ENCODE measurements around the gene RNF220.

The RNF220 gene

DNA sequence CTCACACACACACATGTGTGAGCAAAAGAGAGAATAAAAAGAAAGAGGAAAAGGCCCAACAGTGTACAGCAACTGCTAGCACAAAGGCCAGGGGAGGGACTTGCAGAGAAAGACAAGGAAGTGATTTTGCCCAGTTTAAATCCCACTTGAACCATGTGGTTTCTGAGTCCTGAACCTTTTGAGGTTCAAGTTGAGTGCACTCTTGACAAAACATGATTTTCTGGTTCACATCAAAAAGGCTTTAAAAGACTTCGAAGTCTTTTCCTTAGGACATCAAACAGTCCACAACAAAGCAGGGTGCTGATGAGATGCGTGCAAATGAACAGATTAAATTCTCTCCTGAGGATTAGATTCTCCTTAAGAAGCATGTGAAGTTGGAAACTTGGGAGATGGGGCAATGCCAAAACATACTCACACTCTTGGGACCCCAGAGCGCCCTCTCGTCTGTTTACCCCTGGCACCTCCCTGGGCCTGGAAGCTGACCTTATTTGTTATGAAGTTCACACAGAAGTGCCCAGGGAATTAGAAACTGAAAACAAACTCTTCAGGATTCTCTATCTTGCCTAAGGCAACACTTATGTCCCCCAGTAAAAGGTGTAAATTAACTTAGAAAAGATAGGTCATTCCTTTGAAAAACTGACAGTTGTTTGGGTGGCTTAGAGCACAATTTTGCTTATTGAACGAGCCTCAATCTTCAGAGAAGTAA, 31.5 kb downstream of the RNF220 start:
- no peak for DNase-seq (ENCODE audit: low spot score)

DNA sequence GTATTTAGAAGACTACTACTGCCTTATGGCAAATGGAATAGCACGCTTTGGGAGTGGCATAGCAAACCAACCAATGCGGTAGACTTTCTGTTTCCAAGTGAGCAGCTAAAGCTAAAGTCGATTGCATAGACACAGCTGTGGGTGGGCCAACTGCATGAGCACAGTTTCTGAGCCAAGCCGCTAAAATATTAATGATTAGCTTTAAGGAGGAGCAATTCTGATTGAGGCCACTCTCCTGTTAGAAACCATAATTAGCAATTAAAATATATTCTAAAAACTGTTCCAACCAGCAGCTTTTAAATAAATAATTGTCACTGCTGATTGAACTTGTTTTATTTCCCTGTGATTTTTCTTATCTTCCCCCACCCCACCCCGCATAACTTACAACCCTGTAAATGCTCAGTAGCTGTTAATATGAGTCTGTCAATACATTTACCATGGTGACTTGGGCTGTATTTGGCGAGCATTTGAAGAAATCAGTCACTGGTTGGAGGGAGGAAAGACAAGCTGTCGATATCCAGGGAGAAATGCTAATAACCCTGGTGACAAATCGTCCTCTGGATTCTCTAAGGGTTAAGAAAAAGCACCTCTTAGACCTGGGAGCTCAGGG, 32.2 kb downstream of the RNF220 start:
- DNase-seq (ENCODE audit: low spot score): no peak

DNA sequence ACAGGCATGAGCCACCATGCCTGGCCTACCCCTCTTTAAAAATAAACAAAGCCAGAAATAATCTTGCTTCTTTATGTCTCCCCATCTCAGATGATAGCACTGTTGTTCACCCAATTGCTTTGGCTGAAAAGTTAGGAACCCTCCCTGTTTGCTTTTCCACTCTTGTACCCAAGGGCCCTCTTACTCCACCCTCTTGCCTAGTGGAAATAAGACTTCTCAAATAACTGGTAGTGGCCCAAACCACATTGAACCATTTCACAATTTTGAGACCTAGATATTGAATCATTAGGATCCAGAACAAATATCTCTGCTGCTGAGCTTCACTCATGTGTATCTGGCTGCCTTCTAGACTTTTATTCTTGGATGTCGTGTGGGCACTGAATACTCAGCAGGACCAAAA, 37.7 kb downstream of the RNF220 start:
- DNase-seq (ENCODE audit: low spot score): no peak

DNA sequence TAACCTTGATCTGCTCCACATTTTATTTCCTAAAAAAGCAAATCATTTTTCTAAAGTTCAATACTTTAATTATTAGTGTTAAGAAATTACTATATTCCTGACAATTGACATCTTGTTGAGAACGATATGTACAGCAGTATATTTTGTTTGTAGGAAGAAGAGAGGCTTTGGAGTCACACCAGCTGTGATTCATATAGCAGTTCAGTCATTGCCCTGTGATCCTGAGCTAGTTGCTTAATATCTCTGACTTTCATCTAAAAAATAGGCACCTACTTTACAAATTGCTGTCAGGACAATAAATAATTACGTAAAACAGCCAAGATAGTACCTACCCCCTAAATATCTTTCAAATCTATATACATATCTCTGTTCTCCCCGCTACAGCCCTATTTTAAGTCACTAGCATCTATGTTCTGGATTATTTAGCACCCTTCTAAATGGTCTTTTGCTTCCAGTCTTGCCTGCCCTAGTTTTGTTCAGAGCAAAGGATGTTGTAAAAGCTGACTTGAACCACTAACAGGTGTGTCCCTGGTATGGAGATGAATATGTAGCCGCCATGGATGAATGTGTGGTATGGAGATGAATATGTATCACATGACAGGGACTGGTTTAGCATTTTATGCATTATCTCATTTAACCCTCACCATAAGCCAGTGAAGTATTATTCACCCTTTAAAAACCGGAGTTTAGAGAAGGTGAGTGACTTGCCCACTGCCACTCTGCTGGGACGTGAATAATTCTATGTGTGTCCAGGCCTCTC, 42.2 kb downstream of the RNF220 start:
- no peak for DNase-seq (ENCODE audit: low spot score)

DNA sequence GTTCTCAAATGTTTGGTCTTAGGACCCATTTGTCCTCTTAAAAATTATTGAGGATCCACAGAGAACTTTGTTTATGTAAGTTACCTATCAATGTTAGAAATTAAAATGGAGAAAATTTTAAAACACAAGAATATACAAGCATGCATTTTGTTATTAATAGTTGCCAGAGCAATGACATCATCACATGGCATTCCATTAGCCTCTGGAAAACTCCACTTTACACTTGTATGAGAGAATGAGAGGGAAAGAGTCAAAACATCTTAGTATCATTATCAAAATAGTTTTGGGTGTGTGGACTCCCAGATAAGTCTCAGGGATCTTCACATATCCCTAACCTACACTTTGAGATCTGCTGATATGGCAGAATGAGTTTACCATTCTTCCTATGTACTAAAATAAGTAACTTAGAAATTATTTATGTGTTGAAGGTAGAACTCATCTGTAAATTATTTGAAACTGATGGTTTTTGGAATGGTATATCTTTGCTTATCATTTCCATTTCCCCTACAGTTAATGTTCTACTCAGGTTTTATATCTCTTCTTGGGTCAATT, 48.8 kb downstream of the RNF220 start:
- DNase-seq (ENCODE audit: low spot score): no peak

DNA sequence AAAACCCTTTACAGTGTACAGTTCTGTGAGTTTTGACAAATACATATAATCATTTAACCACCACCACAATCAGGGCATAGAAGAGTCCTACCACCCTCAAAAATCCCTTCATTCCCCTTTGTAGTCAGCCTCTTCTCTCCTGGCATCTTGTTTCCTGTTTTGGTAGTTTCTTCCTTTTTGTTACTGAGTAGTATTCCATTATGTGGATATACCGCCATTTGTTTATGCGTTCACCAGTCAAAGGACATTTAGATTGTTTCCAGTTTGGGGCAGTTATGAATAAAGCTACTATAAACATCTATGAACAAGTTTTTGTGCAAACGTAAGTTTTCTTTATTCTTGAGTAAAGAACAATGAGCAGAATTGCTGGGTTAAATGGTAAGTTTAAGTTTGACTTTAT, 49.6 kb downstream of the RNF220 start:
- DNase-seq (ENCODE audit: low spot score): no peak

DNA sequence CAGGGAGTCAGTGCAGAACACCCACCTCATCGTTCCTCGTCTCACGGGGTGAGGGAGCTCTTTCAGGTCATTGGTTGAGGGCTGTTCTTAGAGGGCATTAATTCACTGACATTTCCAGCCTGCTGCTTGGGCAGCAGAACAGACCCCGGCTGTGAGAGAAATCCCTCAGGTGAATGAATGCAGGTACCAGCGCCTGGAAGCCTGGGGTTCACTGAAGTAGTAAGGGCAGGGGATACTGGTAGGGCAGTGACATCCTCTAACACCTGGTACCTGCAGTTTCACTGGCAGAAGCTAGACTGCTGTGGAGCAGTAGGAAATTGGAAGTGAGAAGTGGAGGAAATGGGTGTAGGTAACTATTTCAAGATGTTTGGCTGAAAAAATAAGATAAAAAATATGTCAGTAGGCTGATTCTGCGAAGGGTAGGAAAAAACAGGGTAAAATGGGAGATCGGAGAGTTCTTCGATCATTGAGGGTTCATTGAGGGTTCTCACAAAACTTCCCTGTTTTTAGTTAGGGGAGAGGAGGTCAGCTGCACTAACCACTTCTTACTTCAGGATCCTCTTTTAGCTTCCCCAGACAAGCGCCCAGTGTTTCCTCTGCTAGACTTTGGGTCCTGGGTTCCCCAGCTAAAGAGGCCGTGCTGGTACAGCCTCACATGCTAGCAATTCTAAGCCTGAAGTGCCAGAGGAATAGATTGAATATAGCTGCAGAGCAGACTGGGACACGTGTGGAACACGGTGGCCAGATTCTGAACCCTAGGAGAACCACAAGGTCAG, 55.2 kb downstream of the RNF220 start:
- no peak for DNase-seq (ENCODE audit: low spot score)

DNA sequence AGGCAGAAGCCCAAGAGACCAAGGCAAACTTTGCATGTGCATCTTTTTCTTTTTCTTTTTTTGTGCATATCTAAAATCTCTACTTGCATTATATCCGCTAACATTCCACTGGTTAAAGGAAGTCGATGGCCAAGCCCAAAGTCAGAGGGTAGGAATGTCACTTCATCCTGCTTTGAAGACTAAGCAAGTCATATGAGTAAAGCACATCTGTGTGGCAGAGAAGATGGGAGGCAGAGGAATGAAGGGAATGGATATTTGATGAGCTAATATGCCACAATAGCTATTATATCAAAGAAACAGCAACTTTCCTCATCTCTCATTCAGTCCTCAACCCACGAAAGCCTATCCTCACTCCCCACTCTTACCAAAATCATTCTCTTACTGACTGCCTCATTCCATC, 59.3 kb downstream of the RNF220 start:
- no peak for DNase-seq (ENCODE audit: low spot score)

DNA sequence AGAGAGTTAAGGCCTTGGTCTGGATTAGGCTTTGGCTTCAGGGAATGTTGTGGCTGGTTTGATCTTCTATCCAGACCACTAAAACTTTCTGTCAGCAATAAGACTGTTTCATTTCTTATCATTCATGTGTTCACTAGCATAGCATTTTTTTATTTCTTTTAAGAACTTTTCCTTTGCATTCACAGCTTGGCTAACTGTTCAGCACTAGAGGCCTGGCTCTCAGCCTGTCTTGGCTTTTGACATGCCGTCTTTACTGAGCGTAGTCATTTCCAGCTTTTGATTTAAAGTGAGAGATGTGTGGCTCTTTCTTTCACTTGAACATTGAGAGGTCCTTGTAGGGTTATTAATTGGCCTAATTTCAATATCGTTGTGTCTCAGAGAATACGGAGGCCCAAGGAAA, 62.5 kb downstream of the RNF220 start:
- no peak for DNase-seq (ENCODE audit: low spot score)

DNA sequence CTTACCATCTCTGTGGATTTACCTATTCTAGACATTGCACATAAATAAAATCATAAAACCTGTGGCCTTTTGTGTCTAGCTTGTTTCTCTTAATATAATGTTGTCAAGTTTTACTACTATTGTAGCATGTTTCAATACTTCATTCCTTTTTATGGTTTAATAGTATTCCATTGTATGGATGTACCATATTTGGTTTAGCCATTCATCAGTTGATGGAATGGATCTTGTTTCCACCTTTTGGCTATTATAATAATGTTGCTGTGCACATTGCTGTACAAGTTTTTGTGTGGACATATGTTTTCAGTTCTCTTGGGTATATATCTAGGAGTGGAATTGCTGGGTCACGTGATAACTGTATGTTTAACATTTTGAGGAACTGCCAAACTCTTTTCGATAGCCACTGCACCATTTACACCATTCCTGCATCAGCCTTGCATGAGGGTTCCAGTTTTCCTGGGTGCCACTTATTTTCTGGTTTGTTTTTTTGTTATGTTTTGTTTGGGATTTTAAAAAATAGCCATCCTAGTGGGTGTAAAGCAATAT, 66.9 kb downstream of the RNF220 start:
- no peak for DNase-seq (ENCODE audit: low spot score)

DNA sequence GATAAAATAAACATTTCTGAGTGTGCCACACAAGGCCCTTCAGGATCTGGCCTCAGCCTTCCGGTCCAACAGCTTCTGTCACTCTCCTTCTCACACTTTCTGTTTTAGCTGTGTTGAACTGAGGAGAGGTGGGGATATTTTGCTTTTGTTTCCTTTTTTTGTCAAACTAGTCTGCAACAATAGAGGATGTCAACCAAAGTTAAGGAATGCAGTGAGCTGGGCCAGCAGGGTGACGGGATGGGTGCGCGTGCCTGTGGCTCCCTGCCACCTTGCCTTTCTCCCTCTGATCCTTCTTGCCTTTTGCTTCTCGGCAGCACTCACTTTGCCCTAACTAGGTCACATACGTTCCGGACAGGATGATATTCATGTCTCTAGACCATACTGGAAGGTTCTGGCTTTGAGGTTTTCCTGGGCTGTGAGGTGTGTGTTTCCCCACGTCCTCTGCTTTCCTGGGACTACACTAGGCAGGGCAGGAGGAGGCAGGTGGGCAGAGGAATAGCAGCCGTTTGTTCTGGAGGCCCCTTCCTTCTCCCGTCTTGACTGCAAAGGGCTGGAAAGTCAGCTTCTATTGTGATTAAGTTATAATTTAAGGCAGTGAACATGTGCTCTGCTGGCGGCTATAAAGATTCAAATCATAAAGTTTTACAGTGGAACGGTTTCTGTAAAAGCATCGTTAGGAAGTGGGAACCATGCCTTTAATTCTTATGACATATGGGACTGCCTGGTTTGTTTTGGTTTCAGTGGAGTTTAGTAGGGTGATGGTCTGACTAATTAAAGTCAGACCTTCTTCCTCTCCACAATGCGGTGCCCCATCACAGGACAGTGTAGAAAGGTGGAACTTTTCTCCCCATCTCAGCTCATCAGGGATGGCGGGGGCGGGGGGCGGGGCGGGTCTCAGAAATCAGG, 67.8 kb downstream of the RNF220 start:
- no peak for DNase-seq (ENCODE audit: low spot score)

DNA sequence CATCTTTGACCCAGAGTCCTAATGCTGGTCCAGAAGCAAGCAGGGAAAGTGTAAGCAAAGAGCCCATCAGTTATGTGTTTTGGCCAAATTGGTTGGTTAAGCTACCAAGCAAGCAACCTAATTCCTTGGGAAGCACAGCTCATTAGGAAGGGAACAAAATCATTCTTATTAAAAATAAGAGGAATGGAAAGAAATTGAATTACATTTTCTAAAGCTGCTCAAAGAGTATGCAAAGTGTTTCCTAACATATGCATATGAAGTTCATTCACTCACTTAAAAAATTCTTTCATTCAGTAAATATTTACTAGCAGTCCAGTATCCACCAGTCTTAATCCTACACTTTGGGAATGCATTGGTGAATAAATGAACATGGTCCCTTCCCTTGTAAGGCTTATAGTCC, 71.8 kb downstream of the RNF220 start:
- DNase-seq (ENCODE audit: low spot score): no peak

DNA sequence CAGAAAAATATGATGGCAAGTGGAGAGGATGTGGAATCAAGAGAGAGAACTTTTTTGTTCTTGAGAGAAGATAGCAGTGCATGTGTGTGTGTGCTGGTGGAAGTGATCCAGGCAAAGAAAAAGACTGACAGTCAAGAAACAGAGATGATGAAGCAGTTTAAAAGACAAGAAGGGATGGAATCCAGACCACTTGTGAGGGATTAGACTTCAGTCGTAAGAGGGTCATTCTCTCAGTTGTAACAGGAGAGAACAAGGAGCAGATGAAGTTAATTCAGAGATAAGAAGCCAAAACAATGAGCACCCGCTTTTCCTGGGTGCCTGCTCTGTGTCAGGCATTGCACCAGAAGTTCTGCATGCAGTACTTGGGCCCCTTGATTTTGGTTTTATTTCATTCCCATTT, 76.6 kb downstream of the RNF220 start:
- no peak for DNase-seq (ENCODE audit: low spot score)

DNA sequence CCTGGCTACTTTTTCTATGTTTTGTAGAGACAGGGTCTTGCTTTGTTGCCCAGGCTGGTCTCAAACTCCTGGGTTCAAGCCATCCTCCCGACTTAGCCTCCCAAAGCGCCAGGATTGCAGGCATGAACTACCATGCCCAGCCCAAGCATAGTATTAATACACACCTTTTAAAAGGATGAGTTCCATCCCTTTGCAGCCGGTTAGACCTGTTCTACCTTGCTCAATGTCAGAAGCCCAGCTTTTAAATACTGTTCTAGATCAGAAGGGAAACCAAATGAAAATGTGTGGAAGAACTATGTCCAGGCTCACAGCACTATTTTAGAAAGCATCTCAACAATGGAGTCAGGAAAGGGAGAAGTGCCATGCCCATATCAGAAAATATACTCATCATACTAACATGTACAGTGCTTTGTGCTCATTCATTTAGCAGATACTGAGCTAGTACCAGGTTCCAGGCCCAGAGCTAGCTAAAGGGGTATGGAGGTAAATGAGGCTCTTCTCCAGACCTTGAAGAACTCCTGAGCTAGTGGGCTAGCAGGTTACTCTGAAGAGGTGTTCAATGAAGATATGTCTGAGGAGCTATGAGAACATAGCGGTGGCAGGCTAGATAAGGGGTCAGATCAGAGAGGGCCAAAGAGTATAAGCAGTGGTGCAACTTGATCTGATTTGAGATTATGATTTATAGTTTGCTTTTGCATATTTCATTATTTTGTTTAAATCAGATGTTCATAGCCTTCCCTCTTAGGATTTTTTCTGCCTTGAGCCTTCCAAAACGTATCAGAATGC, 78.2 kb downstream of the RNF220 start:
- no peak for DNase-seq (ENCODE audit: low spot score)

DNA sequence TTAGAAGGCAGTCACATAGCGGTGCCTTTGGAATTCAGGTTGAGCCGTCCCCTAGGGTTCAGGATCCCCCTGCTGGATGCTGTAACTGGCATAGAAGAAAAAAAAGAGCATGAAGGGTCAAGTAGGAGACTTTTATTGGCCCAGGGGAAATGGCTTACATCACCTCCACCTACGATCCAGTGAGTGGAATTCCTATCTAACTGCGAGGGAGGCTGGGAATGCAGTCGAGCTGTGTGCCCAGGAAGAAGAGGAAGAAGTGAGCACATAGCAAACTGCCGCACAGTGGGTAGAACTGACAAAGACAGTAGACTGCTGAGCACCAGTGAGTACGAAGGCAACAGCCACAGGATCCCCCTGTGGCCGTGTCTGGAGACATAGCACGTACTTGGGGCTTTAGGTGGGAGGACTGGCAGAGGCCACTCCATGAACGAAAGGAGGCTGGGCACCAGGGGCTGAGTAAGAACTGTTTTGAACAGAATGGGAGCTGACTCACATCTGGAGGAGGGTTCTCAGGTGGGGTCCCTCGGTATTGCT, 79.2 kb downstream of the RNF220 start:
- DNase-seq (ENCODE audit: low spot score): no peak

DNA sequence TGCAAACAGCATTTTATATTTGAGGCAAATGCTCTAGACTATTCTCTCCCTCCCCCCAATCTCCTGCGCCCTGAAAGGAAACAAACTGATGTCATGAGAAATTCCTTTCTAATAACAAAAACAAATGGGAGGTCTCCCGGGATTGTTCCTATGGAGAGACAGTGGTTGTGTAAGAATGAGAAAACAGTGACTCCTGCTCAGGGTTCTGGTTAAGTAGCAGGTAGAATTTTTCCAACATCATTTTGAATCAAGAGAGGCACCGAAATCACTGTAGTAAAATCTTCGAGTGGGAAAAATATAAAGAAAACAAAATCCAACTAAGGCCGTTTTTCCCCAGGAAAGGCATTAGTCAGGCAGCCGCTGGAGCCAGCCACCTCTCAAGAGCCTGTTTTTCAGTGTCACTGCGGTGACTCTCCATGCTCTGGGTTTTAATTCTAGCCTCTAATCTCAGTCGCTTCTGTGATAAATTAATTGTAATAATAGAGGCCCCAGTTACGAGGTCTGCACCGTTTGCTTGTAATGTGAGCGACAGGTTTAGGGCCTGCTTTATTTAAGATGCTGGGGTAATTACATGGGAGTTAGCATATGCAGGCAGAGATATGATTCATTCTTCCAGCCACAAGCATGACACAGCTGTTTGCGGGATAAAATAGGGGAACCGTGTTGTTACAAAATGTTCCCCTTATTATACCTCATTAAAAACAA, 80.3 kb downstream of the RNF220 start:
- no peak for DNase-seq (ENCODE audit: low spot score)

DNA sequence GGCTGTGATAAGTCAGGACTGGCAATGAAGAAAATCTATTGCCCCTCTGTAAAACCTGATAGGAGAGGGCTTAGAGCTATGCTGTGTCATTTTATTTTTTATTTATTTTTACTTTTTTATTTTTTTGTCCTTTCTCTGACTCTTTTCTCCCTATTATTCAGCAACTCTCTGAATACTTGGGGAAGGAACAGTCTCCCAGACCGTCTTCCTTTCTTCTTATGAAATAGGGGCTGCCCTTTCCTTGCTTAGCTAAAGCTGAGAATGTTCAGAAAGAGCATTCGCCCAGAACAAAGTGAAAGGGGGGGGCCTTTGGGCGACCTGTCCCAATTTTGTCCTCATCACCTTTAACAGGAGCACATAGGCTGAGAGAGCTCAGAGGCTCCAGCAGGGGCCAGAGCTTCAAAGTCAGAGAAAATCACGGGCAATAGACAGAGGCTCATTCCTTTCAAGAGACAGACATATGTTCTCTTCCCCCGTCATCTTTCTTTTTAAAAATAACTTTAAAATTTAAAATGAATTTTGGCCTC, 80.9 kb downstream of the RNF220 start:
- no peak for DNase-seq (ENCODE audit: low spot score)

DNA sequence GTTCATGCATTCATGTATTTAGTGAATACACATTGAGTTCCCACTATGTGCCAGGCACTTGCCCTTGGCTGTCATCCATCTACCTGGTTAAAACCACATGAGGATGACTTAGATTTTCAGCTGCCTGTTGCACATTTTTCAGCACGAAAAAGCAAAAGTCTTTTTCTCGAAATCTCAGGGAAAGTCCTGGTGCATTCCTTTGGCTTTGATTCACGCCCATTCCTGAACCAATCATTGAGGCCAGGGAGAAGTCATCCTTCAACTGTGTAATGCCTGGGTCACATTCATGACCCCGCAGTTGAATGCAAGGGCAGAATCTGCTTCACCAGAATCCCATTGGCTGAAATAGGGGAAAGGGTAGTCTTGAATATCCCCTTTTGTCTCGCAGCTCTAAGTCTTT, 84.4 kb downstream of the RNF220 start:
- no peak for DNase-seq (ENCODE audit: low spot score)

All from CD4-positive, alpha-beta T cell treated with Interleukin-15 for 4 hours (primary cell).